SU-DHL-6 (cell line): ENCODE results near the gene SDK1.

Source experiments
- EZH2phosphoT487 ChIP-seq: fragments of 200-600 bp; sonication (generic), shearing (Covaris generic); conservative IDR thresholded peaks from 2 replicates; pipeline ENCODE4 v1.6.1; 2018; ENCODE audit warnings: mild to moderate bottlenecking, antibody characterized with exemption, low read length, moderate library complexity, mixed read lengths
- TF ChIP-seq, protein P1 (sequence below): fragments of 200-600 bp; sonication (generic); IDR thresholded peaks from one replicate; pipeline ENCODE4 v1.5.1; 2017; ENCODE audit warnings: antibody characterized with exemption, mild to moderate bottlenecking, low read length, moderate library complexity; ENCODE audit not compliant: insufficient read depth, poor library complexity, severe bottlenecking

DNA sequence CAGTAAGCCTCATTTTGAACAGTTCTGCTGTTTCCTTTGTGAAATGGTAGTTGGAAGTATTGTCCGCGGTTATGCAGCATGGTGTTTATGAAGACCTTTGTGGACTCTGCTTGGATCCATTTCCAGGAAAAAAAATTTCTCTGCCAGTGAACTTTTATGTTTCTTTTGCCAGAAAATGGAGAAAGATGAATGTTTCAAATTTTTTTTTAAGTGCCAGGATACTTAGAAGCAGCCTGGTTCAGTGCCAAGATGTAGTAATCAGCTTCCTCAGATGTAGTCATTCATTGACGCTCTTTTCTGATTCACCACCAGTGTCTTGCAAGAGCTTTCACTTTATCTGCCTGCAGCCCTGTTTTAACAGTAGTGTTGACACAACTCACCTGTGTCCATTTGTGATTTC lies 258.2 kb downstream of the SDK1 start:
- TF ChIP-seq, protein P1, sequence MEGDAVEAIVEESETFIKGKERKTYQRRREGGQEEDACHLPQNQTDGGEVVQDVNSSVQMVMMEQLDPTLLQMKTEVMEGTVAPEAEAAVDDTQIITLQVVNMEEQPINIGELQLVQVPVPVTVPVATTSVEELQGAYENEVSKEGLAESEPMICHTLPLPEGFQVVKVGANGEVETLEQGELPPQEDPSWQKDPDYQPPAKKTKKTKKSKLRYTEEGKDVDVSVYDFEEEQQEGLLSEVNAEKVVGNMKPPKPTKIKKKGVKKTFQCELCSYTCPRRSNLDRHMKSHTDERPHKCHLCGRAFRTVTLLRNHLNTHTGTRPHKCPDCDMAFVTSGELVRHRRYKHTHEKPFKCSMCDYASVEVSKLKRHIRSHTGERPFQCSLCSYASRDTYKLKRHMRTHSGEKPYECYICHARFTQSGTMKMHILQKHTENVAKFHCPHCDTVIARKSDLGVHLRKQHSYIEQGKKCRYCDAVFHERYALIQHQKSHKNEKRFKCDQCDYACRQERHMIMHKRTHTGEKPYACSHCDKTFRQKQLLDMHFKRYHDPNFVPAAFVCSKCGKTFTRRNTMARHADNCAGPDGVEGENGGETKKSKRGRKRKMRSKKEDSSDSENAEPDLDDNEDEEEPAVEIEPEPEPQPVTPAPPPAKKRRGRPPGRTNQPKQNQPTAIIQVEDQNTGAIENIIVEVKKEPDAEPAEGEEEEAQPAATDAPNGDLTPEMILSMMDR = no peak
- no peak for TF ChIP-seq EZH2phosphoT487
